Esophagus squamous epithelium (tissue), 5 donors: ENCODE measurements around the gene SETBP1. TPM values are rescaled to one million over a fixed set of nuclear protein-coding genes. Genes with fewer than 3 reads are reported as not detected.
A peak's percentile ranks its signal among the peaks of the same experiment; 100 is the strongest.

Experiments
- DNase-seq: peaks from one replicate; lab custom pipeline; 2025; lab: John Stamatoyannopoulos, UW
- H3K27ac ChIP-seq, 4 donors: fragments of 200-600 bp; sonication (generic); one replicate each; pipeline ENCODE4 v1.5.1; 2016 to 2019; ENCODE audit warnings: mild to moderate bottlenecking in 1 of 4
- H3K27me3 ChIP-seq, 4 donors: fragments of 200-600 bp; sonication (generic); 1 replicate in 3 of 4; 2 replicates in 1 of 4; pipeline versions ENCODE4 v1.5.1 to v1.6.0; 2017 to 2021; ENCODE audit warnings: antibody characterized with exemption in 1 of 4
- H3K36me3 ChIP-seq, 3 donors: fragments of 200-600 bp; sonication (generic); one replicate each; pipeline ENCODE4 v1.5.1; 2016 to 2019
- H3K4me1 ChIP-seq, 3 donors: fragments of 200-600 bp; sonication (generic); one replicate each; pipeline ENCODE4 v1.5.1; 2017 to 2019
- H3K4me3 ChIP-seq, 4 donors: fragments of 200-600 bp; sonication (generic); 1 replicate in 3 of 4; 2 replicates in 1 of 4; pipeline ENCODE4 v1.5.1; 2016 to 2019; ENCODE audit warnings: mild to moderate bottlenecking in 2 of 4, moderate library complexity in 1 of 4
- H3K9me3 ChIP-seq, 3 donors: fragments of 200-600 bp; sonication (generic); one replicate each; pipeline ENCODE4 v1.5.1; 2016 to 2019
- POLR2A ChIP-seq, 4 donors: fragments of 450-650 bp; IDR thresholded peaks; one replicate each; pipeline ENCODE4 v1.6.1; 2017; ENCODE audit warnings: antibody characterized with exemption in 4 of 4, mild to moderate bottlenecking in 4 of 4, moderate library complexity in 3 of 4
- WGBS, 2 donors: methylation state at CpG; one replicate each; pipeline ENCODE4 v1.1.5; 2018; 5-methylcytosine and 5-hydroxymethylcytosine counted together
- intact Hi-C: fragments of 100-400 bp; cut with DNase I; formaldehyde crosslinking; loops from one replicate; pipeline ENCODE4 v1.15.0; 2022
- total RNA-seq, 4 donors: library from RNA; depleted of rRNA; stranded (reverse); fragments of >200 nt; gene quantifications; one replicate each; pipeline ENCODE4 v1.1.0, GENCODE V29; 2016
- TF ChIP-seq, protein P1 (sequence below), 6 experiments: fragments of 450-650 bp in 4 of 6; fragments of 200-600 bp in 2 of 6; sonication (generic) in 2 of 6; IDR thresholded peaks; one replicate each; pipeline ENCODE4 v1.5.1; 2016 to 2019; ENCODE audit warnings: antibody characterized with exemption in 6 of 6, mild to moderate bottlenecking in 4 of 6, moderate library complexity in 4 of 6
- donor health status: DM: yes; HTN: yes; CAD: no.

The SETBP1 gene
- total RNA-seq, 4 donors from 2014 or later: 2.6 to 18.5 (median 6.4) TPM

GRCh38 chr18:44830581-44830980, 149.9 kb downstream of the SETBP1 start:
- no peak overlapping the region for H3K4me3 ChIP-seq
- H3K4me1 ChIP-seq: peaks cover 12 to 46% (median 16%) of the 10 kb centered on the region in 3 donors
- H3K36me3 ChIP-seq: no peaks in the 10 kb centered on the region
- no peak for TF ChIP-seq POLR2A (IDR thresholded peaks at IDR 0.05)
- TF ChIP-seq, protein P1, sequence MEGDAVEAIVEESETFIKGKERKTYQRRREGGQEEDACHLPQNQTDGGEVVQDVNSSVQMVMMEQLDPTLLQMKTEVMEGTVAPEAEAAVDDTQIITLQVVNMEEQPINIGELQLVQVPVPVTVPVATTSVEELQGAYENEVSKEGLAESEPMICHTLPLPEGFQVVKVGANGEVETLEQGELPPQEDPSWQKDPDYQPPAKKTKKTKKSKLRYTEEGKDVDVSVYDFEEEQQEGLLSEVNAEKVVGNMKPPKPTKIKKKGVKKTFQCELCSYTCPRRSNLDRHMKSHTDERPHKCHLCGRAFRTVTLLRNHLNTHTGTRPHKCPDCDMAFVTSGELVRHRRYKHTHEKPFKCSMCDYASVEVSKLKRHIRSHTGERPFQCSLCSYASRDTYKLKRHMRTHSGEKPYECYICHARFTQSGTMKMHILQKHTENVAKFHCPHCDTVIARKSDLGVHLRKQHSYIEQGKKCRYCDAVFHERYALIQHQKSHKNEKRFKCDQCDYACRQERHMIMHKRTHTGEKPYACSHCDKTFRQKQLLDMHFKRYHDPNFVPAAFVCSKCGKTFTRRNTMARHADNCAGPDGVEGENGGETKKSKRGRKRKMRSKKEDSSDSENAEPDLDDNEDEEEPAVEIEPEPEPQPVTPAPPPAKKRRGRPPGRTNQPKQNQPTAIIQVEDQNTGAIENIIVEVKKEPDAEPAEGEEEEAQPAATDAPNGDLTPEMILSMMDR (IDR thresholded peaks at IDR 0.05): no peak
- no peaks in the 10 kb centered on the region for H3K9me3 ChIP-seq
- DNase-seq: no peak
- intact Hi-C loops: no loop called here
- H3K27ac ChIP-seq: peak overlapping the region in 2 of 4 donors; percentile 12 to 19
- whole genome bisulfite sequencing, 2 donors: 47 to 50% methylated on average over 1 of the region's 1 CpG
- H3K27me3 ChIP-seq: no peaks in the 10 kb centered on the region

GRCh38 chr18:44833786-44834185, 153.1 kb downstream of the SETBP1 start:
- no peak for DNase-seq
- H3K27me3 ChIP-seq: no peaks in the 10 kb centered on the region
- no peak for TF ChIP-seq POLR2A (IDR thresholded peaks at IDR 0.05)
- TF ChIP-seq, protein P1 (IDR thresholded peaks at IDR 0.05): no peak
- peaks cover 0 to 29% (median 7%) of the 10 kb centered on the region in 3 donors for H3K4me1 ChIP-seq
- no peak overlapping the region for H3K4me3 ChIP-seq
- WGBS, 2 donors: 86 to 88% methylated on average over 2 of the region's 2 CpGs
- no peak overlapping the region for H3K27ac ChIP-seq
- intact Hi-C loops: no loop called here
- no peaks in the 10 kb centered on the region for H3K9me3 ChIP-seq
- H3K36me3 ChIP-seq: no peaks in the 10 kb centered on the region

DNA sequence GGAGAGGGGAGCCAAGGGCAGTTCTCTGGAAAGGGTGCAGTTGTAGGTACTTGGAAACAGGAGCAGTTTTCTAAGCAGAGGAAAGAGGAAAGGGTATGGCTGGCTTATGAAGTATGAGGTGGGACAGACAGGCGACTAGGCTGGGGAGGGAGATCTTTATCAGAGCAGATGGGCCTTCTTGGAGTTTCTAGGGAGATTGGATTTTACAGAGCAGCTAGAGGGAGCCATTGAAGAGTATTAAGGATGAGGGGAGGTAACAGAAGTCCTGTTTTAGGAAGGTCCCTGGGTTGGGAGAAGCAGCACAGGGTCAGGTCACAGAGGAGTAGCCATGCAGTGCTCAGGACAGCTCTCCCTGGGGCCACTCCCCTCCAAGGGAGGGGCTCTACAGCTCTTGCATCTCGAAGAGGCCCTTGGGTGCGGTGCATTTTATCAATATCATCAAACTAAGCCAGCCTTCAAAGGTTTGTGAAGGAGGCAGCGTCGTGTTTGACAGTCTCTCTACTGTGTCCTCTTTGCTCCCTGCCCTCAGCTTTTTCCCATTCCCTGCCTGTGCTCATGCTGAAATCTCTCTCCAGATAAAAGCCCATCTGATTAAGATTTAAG, 154.3 kb downstream of the SETBP1 start:
- intact Hi-C loops: no loop called here
- TF ChIP-seq, protein P1 (IDR thresholded peaks at IDR 0.05): no peak
- TF ChIP-seq POLR2A (IDR thresholded peaks at IDR 0.05): no peak
- WGBS, 2 donors: 81 to 87% methylated on average over 5 of the region's 5 CpGs
- DNase-seq: no peak
- no peaks in the 10 kb centered on the region for H3K27me3 ChIP-seq
- no peak overlapping the region for H3K4me3 ChIP-seq
- H3K9me3 ChIP-seq: no peaks in the 10 kb centered on the region
- peaks cover 10 to 41% (median 19%) of the 10 kb centered on the region in 3 donors for H3K4me1 ChIP-seq
- no peaks in the 10 kb centered on the region for H3K36me3 ChIP-seq
- no peak overlapping the region for H3K27ac ChIP-seq

GRCh38 chr18:44835703-44836102, 155.0 kb downstream of the SETBP1 start:
- H3K4me3 ChIP-seq: no peak overlapping the region
- DNase-seq: no peak
- TF ChIP-seq POLR2A (IDR thresholded peaks at IDR 0.05): no peak
- TF ChIP-seq, protein P1 (IDR thresholded peaks at IDR 0.05): no peak
- H3K4me1 ChIP-seq: peaks cover 13 to 43% (median 23%) of the 10 kb centered on the region in 3 donors
- 27 to 29% methylated on average over 6 of the region's 6 CpGs for WGBS, 2 donors
- no peak overlapping the region for H3K27ac ChIP-seq
- H3K27me3 ChIP-seq: no peaks in the 10 kb centered on the region
- no peaks in the 10 kb centered on the region for H3K36me3 ChIP-seq
- H3K9me3 ChIP-seq: no peaks in the 10 kb centered on the region
- intact Hi-C loops: no loop called here

GRCh38 chr18:44836263-44836662, 155.6 kb downstream of the SETBP1 start:
- Histone ChIP-seq H3K27ac (no peak overlapping the region), H3K4me1 (peaks cover 13 to 44% (median 23%) of the 10 kb centered on the region in 3 donors), H3K4me3 (no peak overlapping the region), H3K9me3 (no peaks in the 10 kb centered on the region), H3K27me3 (no peaks in the 10 kb centered on the region), H3K36me3 (no peaks in the 10 kb centered on the region)
- intact Hi-C loops: no loop called here
- no peak for DNase-seq
- TF ChIP-seq, protein P1 (IDR thresholded peaks at IDR 0.05): no peak
- no peak for TF ChIP-seq POLR2A (IDR thresholded peaks at IDR 0.05)
- 71 to 100% methylated on average over 1 to 2 of the region's 2 CpGs for WGBS, 2 donors
